Smooth muscle cell (in vitro differentiated cells): ENCODE measurements around the gene DPEP1. TPM values are rescaled to one million over a fixed set of nuclear protein-coding genes. Genes with fewer than 3 reads are reported as not detected.

Source experiments
- DNase-seq: peaks from one replicate; lab custom pipeline; 2025; ENCODE audit not compliant: unreplicated experiment; lab: John Stamatoyannopoulos, UW
- H2AFZ ChIP-seq: fragments of 200-600 bp; sonication (generic); 2 replicates; pipeline ENCODE4 v1.6.0; 2016; ENCODE audit warnings: antibody characterized with exemption, low read depth, mild to moderate bottlenecking
- H3F3A ChIP-seq: fragments of 200-600 bp; sonication (generic); 2 replicates; pipeline ENCODE4 v1.6.0; 2017; ENCODE audit warnings: antibody characterized with exemption, low read depth
- H3K27ac ChIP-seq: fragments of 200-600 bp; sonication (generic); 2 replicates; pipeline ENCODE4 v1.5.1; 2016; ENCODE audit warnings: low read depth, mild to moderate bottlenecking
- H3K27me3 ChIP-seq: fragments of 200-600 bp; sonication (generic); 2 replicates; pipeline ENCODE4 v1.6.1; 2016; ENCODE audit warnings: low read depth, mild to moderate bottlenecking
- H3K36me3 ChIP-seq: fragments of 200-600 bp; sonication (generic); 2 replicates; pipeline ENCODE4 v1.5.1; 2016; ENCODE audit warnings: low read depth
- H3K4me1 ChIP-seq: fragments of 200-600 bp; sonication (generic); 2 replicates; pipeline ENCODE4 v1.5.1; 2016; ENCODE audit warnings: low read depth
- H3K4me2 ChIP-seq: fragments of 200-600 bp; sonication (generic); 2 replicates; pipeline ENCODE4 v1.6.0; 2016; ENCODE audit warnings: mild to moderate bottlenecking
- H3K4me3 ChIP-seq: fragments of 200-600 bp; sonication (generic); 2 replicates; pipeline ENCODE4 v1.5.1; 2016; ENCODE audit warnings: mild to moderate bottlenecking
- H3K79me2 ChIP-seq: fragments of 200-600 bp; sonication (generic); 2 replicates; pipeline ENCODE4 v1.6.0; 2016; ENCODE audit warnings: low read depth, mild to moderate bottlenecking
- H3K9ac ChIP-seq: fragments of 200-600 bp; sonication (generic); 2 replicates; pipeline ENCODE4 v1.6.0; 2016; ENCODE audit warnings: low read depth
- H3K9me3 ChIP-seq: fragments of 200-600 bp; sonication (generic); replicated peaks from 2 replicates; pipeline ENCODE4 v1.5.1; 2016; ENCODE audit warnings: low read depth
- H4K20me1 ChIP-seq: fragments of 200-600 bp; sonication (generic); 2 replicates; pipeline ENCODE4 v1.6.0; 2016; ENCODE audit warnings: low read depth
- CTCF ChIP-seq: fragments of 200-600 bp; sonication (generic); IDR thresholded peaks from 2 replicates; pipeline ENCODE4 v1.5.1; 2017; ENCODE audit warnings: borderline replicate concordance, mild to moderate bottlenecking, antibody characterized with exemption; ENCODE audit not compliant: insufficient read depth, poor library complexity, severe bottlenecking
- WGBS: methylation state at CpG from one replicate; pipeline ENCODE4 v1.1.7; 2016; ENCODE audit warnings: low lambda C conversion rate; 5-methylcytosine and 5-hydroxymethylcytosine counted together
- polyA plus RNA-seq: library from polyadenylated mRNA; unstranded; fragments of >200 nt; fragmentation: Nextera tagmentation; extraction: Ambion mirVana; gene quantifications from 2 replicates; pipeline ENCODE4 v1.2.1, GENCODE V29; 2016
- total RNA-seq: library from RNA; depleted of rRNA; stranded (reverse); fragments of >200 nt; gene quantifications from 2 replicates; pipeline ENCODE4 v1.2.3, GENCODE V29; 2014

Gene DPEP1
- total and polyA plus RNA-seq, 2 experiments from 2014 or later: not detected

- peaks cover 4% of the 10 kb centered on the region for H3F3A ChIP-seq
- H3K9ac ChIP-seq: no peak overlapping the region
- H3K79me2 ChIP-seq: no peaks in the 10 kb centered on the region
- no peaks in the 10 kb centered on the region for H4K20me1 ChIP-seq
- no peak overlapping the region for H2AFZ ChIP-seq
- no peak for DNase-seq
- TF ChIP-seq CTCF: no peak
- H3K36me3 ChIP-seq: no peaks in the 10 kb centered on the region
- H3K9me3 ChIP-seq: no peaks in the 10 kb centered on the region
- H3K4me1 ChIP-seq: no peaks in the 10 kb centered on the region
- no peak overlapping the region for H3K4me3 ChIP-seq
- WGBS: 67% methylated on average over 9 of the region's 9 CpGs
- H3K27me3 ChIP-seq: no peaks in the 10 kb centered on the region
- no peak overlapping the region for H3K27ac ChIP-seq
- no peak overlapping the region for H3K4me2 ChIP-seq
Measured at GRCh38 chr16:89607453-89607852, 6.0 kb upstream of the DPEP1 start.

DNA sequence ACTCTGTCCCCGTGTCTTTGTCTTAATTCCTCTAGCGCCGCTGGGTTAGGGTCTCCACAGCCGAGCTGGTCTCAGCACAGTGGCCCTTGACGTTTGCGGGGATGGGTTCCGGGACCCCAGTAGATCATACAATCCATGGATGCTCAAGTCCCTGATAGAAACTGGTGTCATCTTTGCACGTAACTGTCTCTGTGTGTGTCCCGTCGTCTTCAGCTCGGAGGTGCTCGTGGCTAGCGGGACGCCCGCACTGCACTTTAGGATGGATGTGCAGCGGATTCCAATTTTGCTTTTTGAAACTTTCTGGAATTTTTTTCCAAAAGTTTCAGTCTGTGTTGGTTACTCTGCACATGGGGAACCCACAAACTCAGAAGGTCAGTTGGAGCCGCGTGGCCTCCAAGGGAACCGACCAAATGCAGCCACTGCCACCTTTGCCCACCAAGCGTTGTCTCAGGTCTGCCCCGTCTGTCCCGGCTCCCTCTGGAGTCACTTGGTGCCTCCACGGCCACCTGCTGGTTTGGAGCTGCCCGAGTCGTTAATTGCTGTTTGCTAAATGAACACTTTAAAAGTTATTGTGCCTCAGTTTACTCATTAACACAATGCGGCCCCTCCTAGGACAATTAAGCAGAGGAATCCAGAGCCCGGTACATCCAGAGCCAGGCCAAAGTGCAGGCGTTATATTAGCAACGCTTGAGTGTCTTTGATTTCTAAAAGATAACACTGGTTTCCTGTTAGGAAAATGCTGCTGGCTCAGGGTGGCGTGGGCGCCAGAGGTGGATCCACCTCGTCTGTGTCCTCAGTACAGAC is 5.3 kb upstream of the DPEP1 start:
- H3K27me3 ChIP-seq: no peaks in the 10 kb centered on the region
- no peak overlapping the region for H3K27ac ChIP-seq
- no peak overlapping the region for H3K4me3 ChIP-seq
- no peaks in the 10 kb centered on the region for H3K9me3 ChIP-seq
- H3K36me3 ChIP-seq: no peaks in the 10 kb centered on the region
- 89% methylated on average over 32 of the region's 32 CpGs for WGBS
- H3K79me2 ChIP-seq: no peaks in the 10 kb centered on the region
- H3K4me2 ChIP-seq: no peak overlapping the region
- H3K9ac ChIP-seq: no peak overlapping the region
- H2AFZ ChIP-seq: no peak overlapping the region
- TF ChIP-seq CTCF: no peak
- no peaks in the 10 kb centered on the region for H3K4me1 ChIP-seq
- peaks cover under 1% of the 10 kb centered on the region for H3F3A ChIP-seq
- DNase-seq: no peak
- H4K20me1 ChIP-seq: no peaks in the 10 kb centered on the region

GRCh38 chr16:89610108-89610453 is 3.4 kb upstream of the DPEP1 start:
- no peak for TF ChIP-seq CTCF

GRCh38 chr16:89612415-89613166 is 851 bp upstream of the DPEP1 start:
- Histone ChIP-seq H3K36me3 (no peaks in the 10 kb centered on the region), H3K4me3 (no peak overlapping the region), H3K9me3 (no peaks in the 10 kb centered on the region), H3F3A (no peaks in the 10 kb centered on the region), H3K4me1 (no peaks in the 10 kb centered on the region), H3K27me3 (no peaks in the 10 kb centered on the region), H3K4me2 (no peak overlapping the region), H4K20me1 (no peaks in the 10 kb centered on the region), H3K79me2 (no peaks in the 10 kb centered on the region), H3K27ac (no peak overlapping the region), H2AFZ (no peak overlapping the region), H3K9ac (no peak overlapping the region)
- 92% methylated on average over 20 of the region's 20 CpGs for WGBS
- no peak for DNase-seq
- no peak for TF ChIP-seq CTCF

More at GRCh38 chr16:89610108-89610453, 3.4 kb upstream of the DPEP1 start:
- Histone ChIP-seq H3K4me3 (no peak overlapping the region), H3F3A (no peaks in the 10 kb centered on the region), H3K79me2 (no peaks in the 10 kb centered on the region), H3K9ac (no peak overlapping the region), H2AFZ (no peak overlapping the region), H4K20me1 (no peaks in the 10 kb centered on the region), H3K36me3 (no peaks in the 10 kb centered on the region), H3K27me3 (no peaks in the 10 kb centered on the region), H3K4me1 (no peaks in the 10 kb centered on the region), H3K27ac (no peak overlapping the region), H3K4me2 (no peak overlapping the region), H3K9me3 (no peaks in the 10 kb centered on the region)
- no peak for DNase-seq
- WGBS: 81% methylated on average over 1 of the region's 1 CpG
